GM20431 (cell line): ENCODE measurements around the gene GCDH.

Source experiments
- in situ Hi-C: fragments of 300-500 bp; cut with MseI, MboI; formaldehyde crosslinking; loops from one replicate; pipeline ENCODE4 v1.15.0; 2020; ENCODE audit warnings: low sequenced_read_pairs; ENCODE audit not compliant: unreplicated experiment

GCDH gene

DNA sequence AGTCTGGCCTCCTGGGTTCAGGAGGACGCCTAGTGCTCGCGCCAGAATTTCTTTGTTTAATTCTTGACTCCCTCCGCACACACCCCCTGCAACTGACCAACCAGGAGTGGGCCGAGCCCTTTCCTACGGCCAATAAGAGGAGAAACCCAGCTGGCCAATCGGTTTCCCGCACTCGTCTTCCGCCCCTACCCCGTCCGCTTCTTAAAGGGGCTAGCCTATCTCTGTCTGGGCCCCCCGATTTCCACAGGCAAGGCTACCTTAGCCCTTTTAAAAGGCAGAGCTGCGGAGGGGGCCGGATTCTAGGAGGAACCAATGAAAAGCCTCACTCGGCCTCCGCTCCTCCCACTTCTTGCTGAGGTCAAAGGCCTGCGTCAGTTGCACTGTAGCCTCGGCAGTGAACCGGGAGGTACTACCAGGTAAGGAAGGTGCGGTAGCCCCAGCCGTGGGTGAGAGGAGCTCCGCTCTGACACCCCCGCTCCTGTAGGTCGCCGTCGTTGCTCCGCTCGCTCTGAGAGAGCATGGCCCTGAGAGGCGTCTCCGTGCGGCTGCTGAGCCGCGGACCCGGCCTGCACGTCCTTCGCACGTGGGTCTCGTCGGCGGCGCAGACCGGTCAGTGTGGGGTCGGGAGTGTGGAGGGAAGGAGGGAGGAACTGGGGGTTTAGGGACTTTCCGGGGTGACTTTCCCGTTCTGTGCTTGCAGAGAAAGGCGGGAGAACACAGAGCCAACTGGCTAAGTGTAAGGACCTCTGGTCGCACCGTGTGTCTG lies at the start of gene GCDH:
Gene GCDH, plus strand, starts transcription at position 374 of the 766 bp plus-strand sequence. Its CDS starts 145 bp downstream, at position 519.
- in situ Hi-C loops, result no loop called here

DNA sequence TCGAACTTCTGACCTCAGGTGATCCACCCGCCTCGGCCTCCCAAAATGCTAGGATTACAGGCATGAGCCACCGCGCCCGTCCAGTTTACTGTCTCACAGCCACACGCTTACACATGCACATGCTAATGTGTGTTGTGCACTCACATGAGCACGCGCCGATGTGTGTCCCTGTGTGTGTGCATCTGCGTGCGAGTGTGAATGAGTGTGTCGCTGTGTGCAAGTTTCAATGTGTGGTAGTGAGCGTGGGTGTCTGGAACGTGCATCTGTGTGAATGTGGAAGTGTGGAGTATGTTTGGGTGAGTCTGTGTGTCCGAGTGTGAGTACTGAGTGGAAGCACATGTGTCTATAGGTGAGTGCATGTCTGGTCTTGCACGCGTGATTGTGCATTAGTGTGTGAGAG lies 48.4 kb upstream of the GCDH start:
- in situ Hi-C loops, result loop anchor here (10.0 kb wide), 1 partner anchor 88 kb away; the partner anchor contains the start of gene BEST2

DNA sequence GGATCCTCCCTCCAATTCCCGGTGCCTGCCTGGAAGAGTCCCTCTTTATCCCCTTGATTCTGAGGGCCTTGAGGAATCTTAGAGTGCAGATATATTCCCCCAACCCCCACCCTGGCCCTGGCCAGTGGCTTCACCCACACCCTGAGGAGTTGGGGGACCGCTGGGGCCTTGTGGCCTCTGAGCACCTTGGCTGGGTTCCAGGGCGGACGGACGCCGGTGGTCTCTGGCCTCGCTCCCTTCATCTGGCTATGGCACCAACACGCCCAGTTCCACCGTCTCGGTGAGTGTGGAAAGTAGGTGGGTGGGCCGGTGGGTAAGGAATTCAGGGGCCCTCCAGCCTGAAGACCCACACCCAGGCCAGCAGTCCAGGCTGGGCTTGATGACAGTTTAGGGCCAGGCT lies 47.6 kb upstream of the GCDH start:
- in situ Hi-C loops, result loop anchor here (10.0 kb wide), 1 partner anchor 89 kb away; the partner anchor contains the start of gene BEST2

DNA sequence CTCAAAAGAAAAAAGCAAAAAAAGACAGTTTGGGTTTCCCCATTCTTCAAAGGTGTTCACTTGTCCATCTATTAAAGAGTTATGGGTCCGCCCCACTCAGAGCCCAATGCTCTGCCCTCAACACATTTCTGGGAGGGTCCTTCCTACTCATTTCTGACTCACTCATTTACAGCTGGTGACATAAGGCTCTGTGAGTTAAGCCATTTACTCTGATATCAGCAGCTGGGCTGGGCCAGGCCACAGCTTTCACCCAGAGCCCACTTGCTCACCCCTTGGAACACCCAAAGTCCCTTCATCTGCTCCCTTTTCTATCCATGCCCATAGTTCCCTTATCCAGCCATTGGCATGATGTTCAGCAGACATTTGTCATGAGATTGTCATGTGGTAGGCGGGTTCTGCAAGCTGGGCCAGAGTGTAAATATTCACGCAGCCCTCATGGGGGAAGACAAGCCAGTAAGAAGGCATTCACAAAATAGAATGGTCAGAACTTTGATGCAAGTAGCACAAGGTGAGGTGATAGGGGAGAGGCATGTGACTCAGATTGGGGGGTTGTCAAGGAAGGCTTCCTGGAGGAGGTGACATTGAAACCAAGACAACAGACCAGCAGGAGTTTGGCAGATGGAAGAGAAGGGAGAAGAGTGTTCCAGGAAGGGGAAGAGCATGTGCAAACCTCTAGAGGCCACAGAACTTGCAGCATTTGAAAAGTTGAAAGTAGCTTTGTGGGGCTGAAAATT lies 46.8 kb upstream of the GCDH start:
- in situ Hi-C loops, result loop anchor here (10.0 kb wide), 1 partner anchor 89 kb away; the partner anchor contains the start of gene BEST2

DNA sequence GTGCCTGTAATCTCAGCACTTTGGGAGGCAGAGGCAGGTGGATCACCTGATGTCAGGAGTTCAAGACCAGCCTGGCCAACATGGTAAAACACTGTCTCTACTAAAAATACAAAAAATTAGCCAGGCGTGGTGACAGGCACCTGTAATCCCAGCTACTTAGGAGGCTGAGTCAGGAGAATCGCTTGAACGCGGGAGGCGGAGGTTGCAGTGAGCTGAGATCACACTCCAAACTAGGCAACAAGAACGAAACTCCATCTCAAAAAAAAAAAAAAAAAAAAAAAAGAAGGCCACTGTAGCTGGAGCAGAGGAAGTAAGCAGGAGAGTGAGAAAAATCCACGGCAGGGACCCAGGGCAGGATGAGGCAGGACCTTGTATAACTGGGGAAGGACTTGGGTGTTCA lies 44.3 kb upstream of the GCDH start:
- in situ Hi-C loops, result loop anchor here (10.0 kb wide), 1 partner anchor 92 kb away; the partner anchor contains the start of gene BEST2

DNA sequence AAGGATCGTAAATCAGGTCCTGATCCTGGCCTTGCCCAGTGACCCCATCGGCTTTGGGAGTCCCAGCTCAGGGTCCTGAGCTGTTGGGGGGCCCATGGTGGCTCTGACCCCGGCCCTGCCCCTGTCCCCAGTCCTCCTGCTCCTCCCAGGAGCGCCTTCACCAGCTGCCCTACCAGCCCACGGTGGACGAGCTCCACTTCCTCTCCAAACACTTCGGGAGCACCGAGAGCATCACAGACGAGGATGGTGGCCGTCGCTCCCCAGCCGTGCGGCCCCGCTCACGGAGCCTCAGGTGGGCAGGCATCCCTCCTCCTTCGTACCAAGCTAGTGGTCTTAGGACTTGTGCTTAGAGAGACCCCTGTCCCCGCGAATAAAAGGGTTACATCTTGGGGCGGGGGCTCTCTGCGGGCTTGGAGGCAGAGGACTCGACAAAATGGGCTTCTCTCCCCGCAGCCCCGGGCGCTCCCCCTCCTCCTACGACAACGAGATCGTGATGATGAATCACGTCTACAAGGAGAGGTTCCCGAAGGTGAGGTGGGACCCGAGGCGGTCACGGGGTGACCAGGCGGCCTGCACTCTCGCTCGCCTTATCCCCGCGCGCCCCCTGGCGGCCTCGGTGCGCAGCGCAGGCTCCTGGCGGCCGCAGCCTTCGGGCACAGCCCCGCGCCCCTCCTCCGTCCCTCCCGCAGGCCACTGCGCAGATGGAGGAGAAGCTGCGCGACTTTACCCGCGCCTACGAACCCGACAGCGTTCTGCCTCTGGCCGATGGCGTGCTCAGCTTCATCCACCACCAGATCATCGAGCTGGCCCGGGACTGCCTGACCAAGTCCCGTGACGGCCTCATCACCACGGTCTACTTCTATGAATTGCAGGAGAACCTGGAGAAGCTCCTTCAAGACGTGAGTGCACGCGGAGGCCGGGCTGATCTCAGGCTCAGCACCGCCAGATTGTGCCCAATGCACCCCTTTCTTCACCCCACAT lies 43.5 kb upstream of the GCDH start:
- in situ Hi-C loops, result loop anchor here (10.0 kb wide), 1 partner anchor 93 kb away; the partner anchor contains the start of gene BEST2

DNA sequence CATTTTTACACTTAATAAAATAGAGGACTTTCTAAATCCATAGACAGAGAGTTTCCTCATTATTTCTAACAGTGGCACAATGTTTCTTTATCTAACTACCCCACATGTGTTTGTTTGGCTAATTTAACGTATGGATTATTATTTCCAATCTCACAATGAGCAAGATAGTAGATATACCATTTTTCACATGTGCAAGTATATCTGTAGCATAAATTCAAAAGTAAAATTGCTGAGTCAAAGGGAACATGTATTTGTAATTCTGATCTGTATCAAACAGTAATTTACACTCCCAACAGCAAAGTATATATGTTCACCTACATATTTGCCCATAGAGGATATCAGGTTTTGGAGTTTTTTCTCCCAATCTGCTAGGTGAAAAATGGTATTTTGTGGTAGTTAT lies 34.3 kb upstream of the GCDH start:
- in situ Hi-C loops, result no loop called here

DNA sequence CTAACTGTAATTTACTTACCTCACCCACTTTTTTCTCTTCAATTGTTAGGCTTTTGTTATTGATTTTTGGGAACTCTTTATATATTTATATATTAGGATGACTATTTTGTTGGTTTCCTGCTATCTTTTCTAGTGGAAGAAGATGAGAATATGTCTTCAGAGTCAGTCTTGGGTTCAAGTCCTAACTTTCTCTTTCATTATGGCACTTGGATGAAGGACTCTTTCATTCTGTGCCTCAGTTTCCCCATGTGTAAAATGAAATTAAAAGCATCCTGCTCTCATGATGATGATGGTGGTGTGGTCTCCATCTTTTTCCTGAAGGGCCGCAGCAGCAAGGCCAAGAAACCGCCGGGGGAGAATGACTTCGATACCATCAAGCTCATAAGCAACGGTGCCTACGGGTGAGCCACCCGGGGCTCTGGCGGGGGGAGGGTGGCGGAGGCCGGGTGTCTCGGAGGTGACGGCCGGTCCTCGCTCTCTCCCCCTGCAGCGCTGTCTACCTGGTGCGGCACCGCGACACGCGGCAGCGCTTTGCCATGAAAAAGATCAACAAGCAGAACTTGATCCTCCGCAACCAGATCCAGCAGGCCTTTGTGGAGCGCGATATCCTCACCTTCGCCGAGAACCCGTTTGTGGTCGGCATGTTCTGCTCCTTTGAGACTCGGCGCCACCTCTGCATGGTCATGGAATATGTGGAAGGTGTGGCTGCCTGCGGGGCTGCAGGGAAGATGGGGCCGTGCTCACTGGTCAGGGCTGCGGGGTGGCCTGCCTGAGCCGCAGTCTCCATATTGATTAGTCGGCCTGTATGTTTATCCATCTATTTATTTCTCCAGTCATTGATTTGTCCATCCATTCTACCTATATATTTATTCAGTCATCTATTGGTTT lies 32.7 kb upstream of the GCDH start:
- in situ Hi-C loops, result no loop called here

DNA sequence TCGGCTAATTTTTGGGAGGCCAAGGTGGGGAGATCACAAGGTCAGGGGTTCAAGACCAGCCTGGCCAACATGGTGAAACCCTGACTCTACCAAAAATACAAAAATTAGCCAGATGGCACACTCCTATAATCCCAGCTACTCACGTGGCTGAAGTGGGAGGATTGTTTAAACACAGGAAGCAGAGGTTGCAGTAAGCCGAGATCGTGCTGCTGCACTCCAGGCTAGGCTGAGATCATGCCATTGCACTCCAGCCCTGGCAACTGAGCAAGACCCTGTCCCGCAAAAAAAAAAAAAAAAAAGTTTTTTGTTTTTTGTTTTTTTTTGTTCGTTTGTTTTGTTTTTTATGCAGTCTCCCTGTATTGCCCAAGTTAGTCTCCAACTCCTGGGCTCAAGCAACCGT lies 31.4 kb upstream of the GCDH start:
- in situ Hi-C loops, result no loop called here

DNA sequence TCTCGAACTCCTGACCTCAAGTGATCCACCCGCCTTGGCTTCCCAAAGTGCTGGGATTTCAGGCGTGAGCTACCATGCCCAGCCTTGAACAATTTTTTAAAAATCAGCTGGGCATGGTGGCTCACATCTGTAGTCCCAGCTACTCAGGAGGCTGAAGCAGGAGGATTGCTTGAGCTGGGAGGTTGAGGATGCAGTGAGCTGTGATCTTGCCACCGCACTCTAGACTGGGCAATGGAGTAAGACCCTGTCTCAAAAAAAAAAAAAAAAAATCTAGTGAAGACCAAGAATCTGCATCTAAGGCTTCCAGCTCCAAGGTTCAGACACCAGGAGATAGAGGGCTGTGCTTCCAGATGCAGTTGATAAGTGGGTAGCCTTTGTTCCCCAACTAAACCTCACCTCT lies 26.8 kb upstream of the GCDH start:
- in situ Hi-C loops, result no loop called here

DNA sequence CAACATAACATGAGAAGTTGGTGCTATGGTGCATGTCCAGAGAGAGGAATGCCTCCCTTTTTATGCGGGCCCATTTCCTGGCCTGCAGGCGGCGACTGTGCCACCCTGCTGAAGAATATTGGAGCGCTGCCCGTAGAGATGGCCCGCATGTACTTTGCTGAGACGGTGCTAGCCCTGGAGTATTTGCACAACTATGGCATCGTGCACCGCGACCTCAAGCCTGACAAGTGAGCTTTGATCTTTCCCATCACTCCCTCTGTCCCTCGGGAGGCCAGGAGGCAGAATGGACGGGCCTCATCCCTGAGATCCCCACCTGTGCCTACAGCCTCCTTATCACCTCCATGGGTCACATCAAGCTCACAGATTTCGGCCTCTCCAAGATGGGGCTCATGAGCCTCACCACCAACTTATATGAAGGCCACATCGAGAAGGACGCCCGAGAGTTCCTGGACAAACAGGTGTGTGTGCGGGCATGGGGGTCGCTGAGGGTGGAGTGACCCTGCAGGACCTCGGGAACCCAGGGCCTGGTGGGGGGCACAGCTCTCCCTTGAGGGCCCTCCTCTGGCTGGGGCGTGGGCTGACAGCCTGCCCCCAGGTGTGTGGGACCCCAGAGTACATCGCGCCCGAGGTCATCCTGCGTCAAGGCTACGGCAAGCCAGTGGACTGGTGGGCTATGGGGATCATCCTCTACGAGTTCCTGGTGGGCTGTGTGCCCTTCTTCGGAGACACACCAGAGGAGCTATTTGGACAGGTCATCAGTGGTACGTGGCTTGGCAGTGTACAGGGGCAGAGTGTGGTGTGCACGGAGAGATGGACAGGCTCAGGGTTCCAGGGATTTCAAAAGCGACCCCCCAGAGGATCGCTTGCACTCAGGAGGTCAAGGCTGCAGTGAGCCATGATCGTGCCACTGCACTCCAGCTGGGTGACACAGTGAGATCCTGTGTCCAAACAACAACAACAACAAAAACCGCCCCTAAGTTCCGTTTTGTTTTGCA lies 25.9 kb upstream of the GCDH start:
- in situ Hi-C loops, result no loop called here

DNA sequence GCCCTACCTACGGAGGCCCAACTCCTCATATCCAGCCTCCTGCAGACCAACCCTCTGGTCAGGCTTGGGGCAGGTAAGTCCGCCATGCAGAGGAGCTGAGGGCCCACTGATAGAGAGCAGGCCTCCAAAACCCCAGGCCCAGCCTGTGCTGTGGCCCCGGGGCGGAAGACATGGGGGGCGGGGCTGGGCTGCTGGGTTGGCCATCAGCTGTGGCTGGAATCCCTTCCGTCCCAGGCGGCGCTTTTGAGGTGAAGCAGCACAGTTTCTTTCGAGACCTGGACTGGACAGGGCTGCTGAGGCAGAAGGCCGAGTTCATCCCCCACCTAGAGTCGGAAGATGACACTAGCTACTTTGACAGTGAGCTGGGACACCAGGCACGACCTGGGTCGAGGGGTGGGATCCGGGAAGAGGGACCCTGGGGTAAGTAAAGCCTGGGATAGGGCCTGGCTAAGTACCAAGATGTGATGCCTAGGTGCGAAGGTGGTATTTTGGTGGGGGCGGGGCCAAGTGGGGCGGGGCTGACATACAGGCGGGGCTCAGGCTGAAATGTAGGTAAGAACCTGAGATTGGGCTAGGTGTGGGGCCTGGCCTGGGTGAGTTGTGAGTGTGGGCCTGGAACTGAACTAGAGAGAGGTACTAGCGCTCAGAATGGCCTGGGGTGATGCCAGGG lies 25.1 kb upstream of the GCDH start:
- in situ Hi-C loops, result no loop called here

DNA sequence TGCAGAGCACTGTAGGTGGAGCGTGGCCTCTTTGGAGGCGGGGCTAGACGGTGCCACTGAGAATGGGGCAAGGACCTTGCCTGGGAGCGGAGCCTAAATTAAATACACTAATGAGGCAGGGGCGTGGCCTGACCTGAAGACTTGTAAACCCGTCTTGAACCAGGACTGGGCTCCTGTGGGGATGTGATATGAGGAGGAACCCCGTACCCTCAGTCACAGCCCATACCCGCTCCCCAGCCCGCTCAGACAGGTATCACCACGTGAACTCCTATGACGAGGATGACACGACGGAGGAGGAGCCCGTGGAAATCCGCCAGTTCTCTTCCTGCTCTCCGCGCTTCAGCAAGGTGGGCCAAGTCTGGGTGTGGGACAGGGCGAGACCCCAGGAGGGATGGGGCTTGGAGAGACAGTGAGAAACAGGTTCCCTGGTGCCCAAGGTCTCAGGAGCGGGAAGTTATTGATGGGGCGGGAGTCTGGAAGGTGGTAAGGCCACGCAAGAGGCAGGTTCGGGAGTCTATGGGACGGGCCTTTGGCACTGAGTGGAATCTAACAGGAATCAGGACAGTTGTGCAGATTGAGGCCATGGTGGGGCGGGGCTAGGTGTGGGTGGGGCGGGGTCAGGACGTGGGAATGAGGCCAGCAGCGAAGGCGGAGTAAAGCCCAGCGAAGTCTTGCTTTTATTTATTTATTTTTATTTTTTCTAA lies 24.4 kb upstream of the GCDH start:
- in situ Hi-C loops, result no loop called here

DNA sequence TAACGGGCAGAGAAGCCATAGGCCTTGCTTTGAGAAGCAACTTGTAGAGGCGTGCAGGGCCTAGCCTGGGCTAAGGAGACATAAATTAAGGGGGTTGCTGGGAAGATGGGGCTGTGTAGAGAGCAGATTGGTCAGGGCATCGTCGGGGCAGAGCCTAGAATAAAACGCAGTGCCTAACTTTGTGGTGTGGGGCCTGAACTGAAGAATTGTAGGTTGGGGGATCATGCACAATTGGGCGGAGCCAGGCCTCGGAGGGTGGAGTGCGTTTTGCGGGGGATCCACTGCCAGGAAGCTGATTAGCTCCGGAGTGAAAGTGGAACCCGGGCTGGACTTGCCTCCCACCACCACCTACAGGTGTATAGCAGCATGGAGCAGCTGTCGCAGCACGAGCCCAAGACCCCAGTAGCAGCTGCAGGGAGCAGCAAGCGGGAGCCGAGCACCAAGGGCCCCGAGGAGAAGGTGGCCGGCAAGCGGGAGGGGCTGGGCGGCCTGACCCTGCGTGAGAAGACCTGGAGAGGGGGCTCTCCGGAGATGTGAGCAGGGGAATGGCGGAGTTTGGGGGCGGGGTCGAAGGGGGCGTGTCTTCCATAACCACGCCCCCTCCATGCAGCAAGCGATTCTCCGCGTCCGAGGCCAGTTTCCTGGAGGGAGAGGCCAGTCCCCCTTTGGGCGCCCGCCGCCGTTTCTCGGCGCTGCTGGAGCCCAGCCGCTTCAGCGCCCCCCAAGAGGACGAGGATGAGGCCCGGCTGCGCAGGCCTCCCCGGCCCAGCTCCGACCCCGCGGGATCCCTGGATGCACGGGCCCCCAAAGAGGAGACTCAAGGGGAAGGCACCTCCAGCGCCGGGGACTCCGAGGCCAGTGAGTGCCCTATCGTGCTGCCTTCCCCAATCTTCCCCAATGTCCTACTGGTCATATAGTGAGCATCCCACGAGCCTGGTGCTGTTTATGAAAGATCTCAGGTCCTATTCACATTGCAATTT lies 23.6 kb upstream of the GCDH start:
- in situ Hi-C loops, result no loop called here

DNA sequence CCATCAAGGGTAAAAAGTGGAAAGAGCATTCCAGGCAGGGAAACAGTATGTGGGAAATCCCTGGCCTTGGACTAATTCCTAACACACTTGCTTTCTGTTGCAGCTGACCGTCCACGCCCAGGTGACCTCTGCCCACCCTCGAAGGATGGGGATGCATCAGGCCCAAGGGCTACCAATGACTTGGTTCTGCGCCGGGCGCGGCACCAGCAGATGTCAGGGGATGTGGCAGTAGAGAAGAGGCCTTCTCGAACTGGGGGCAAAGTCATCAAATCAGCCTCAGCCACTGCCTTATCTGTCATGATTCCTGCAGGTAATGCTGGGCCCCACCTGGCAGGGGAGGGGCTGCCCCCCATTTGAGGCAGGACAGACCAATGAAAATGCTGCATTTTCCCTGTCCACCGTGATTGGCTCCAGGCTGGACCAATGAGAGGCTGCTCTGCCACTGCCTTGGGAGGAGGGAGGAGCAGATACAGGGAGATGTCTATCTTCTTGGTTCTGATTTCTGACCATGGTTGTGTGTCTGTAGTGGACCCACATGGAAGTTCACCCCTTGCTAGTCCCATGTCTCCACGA lies 22.3 kb upstream of the GCDH start:
- in situ Hi-C loops, result no loop called here
